ENCODE data around the gene B4GALT2.

- no peak for TF ChIP-seq CTCF (IDR thresholded peaks at IDR 0.05)
- TF ChIP-seq POLR2A (IDR thresholded peaks at IDR 0.05) = no peak
These were observed 2.1 kb upstream of the B4GALT2 start for GRCh38 chr1:43976890-43977289.
